ENCODE results near the gene ABCA12.

The ABCA12 gene

GRCh38 chr2:215144106-215144875 is 5.9 kb upstream of the ABCA12 start:
- TF ChIP-seq CTCF (conservative IDR thresholded peaks at IDR 0.05): no peak
- TF ChIP-seq ZFX (IDR thresholded peaks at IDR 0.05): no peak
- H3K27ac ChIP-seq: no peak overlapping the region

- TF ChIP-seq CTCF (conservative IDR thresholded peaks at IDR 0.05) (no peak), ZFX (IDR thresholded peaks at IDR 0.05) (no peak)
Measured at GRCh38 chr2:215143458-215143857, 5.0 kb upstream of the ABCA12 start.

GRCh38 chr2:215141706-215142105 is 3.3 kb upstream of the ABCA12 start:
- TF ChIP-seq ZFX (IDR thresholded peaks at IDR 0.05) (no peak), CTCF (conservative IDR thresholded peaks at IDR 0.05) (no peak)
- no peak overlapping the region for H3K27ac ChIP-seq

More at GRCh38 chr2:215143458-215143857, 5.0 kb upstream of the ABCA12 start:
- H3K27ac ChIP-seq: no peak overlapping the region

- no peak overlapping the region for H3K27ac ChIP-seq
- TF ChIP-seq CTCF (conservative IDR thresholded peaks at IDR 0.05): no peak
- TF ChIP-seq ZFX (IDR thresholded peaks at IDR 0.05): no peak
Measured at GRCh38 chr2:215140166-215140707, 1.8 kb upstream of the ABCA12 start.

- TF ChIP-seq ZFX (IDR thresholded peaks at IDR 0.05): no peak
- peak overlapping the region; percentile 21; the same call in 1 of the 2 replicates for H3K27ac ChIP-seq
Measured at GRCh38 chr2:215137741-215138340, 585 bp downstream of the ABCA12 start.

GRCh38 chr2:215137329-215137686 is 1.1 kb downstream of the ABCA12 start:
- TF ChIP-seq ZFX (IDR thresholded peaks at IDR 0.05): no peak
- TF ChIP-seq CTCF (conservative IDR thresholded peaks at IDR 0.05): no peak
- H3K27ac ChIP-seq: no peak overlapping the region

GRCh38 chr2:215136669-215137328 is 1.6 kb downstream of the ABCA12 start:
- TF ChIP-seq CTCF (conservative IDR thresholded peaks at IDR 0.05) (no peak), ZFX (IDR thresholded peaks at IDR 0.05) (no peak)
- H3K27ac ChIP-seq: no peak overlapping the region; the same call in 1 of the 2 replicates

Measured in C4-2B (cell line).